ENCODE measurements around the gene RAB25.
A peak's percentile ranks its signal among the peaks of the same experiment; 100 is the strongest.

The RAB25 gene

DNA sequence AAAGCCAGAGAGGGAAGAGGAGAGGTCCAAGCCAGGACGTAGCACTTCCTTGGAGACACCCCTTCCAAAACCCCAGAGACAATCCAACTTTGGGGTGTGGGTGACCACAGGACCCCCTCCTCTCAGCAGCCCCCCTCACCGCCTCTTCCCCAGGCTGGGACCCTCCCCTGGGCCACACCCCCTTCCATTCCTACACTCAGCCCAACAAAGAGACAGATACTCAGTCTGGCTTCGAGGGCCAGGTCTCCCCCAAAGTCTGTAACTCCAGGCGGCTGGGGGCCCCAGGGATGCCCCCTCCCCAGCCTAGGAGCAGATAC lies 19.9 kb downstream of the RAB25 start:
- no peak for DNase-seq

- DNase-seq = no peak
Observed at GRCh38 chr1:156081180-156081916, 20.4 kb downstream of the RAB25 start.

DNA sequence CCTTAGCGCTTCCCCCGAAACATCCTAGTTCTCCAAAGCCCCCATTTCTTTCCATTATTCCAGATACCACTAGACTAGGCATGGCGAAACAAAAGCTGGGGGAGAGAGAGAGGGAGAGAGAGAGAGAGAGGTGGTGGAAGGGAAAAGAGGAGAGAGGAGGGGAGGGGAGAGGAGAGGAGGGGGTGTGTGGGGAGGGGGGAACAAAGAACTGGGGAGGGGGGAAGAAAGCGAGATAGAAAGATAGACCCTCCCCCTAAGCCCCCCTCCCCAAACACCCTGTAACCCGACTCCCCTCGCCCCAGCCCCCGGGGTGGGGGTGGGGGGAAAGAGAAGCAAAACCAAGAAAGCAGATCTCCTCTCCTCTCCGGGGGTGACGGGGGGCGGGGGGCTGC lies 21.0 kb downstream of the RAB25 start:
- no peak for DNase-seq

GRCh38 chr1:156082309-156083091 lies 21.5 kb downstream of the RAB25 start, which contains the start of gene MEX3A:
Gene MEX3A, minus strand, starts transcription at chr1:156082465. Its CDS starts 467 bp downstream, at chr1:156081998.
- peak; percentile 79 for DNase-seq

- DNase-seq = no peak
Observed at GRCh38 chr1:156083800-156084790, 23.1 kb downstream of the RAB25 start.

GRCh38 chr1:156086256-156086662 lies 25.3 kb downstream of the RAB25 start:
- no peak for DNase-seq

DNA sequence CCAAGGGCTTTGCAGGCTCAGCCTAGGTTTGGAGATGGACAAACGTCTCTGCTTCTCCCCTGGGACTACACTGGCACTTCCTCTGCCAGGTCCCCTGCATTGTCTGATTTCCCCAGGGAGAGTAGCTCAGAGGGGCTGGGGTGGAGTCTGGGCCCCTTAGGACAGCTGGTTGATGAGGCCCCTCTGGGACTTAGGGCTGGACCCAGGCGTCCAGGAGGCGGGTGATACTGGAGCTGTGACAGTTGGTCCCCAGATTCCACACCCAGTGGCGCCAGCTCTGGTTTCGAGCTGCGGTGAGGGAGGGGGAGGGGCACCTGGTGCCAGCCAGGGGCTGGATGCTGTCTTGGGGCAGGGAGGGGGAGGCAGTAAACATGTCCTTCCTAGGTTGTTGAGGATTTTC lies 28.7 kb downstream of the RAB25 start:
- peak; percentile 87 for DNase-seq

- no peak for DNase-seq
Observed at GRCh38 chr1:156090138-156090839, 29.3 kb downstream of the RAB25 start.

DNA sequence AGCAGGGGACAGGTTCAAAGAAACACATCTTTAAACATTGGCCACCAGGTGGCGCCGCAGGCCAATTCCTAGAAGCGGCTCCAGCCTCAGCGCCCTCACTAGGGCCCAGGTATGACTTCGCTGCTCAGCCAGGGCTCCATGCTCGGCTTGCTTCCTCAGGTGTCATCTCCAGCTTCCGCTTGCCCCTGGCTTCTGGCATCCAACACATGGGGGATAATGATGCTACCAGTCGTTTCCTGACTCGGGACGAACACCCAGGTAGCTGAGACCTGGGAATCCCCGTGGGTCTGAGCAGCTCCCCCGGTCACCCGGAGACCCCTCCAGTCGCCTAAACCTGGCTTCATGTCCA lies 29.9 kb downstream of the RAB25 start:
- peak; percentile 90 for DNase-seq

DNA sequence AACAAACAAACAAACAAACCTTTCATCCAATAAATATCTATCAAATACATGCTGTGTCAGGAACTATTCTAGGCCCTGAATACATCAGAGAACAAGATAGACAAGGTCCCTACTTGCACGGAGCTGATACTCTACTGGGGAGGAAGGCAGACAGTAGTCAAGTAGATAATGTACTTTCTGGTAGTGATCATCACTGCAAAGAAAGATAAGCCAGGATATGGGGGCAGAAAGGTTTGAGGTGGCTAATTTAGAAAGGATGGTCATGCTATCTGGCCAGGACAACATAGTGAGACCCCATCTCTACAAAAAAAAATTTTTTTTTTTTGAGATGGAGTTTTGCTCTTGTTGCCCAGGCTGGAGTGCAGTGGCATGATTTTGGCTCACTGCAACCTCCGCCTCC lies 30.6 kb downstream of the RAB25 start:
- DNase-seq = no peak

- no peak for DNase-seq
Observed at GRCh38 chr1:156095906-156096508, 35.0 kb downstream of the RAB25 start.

GRCh38 chr1:156096640-156097391 lies 35.9 kb downstream of the RAB25 start:
- peak; percentile 34 for DNase-seq

DNA sequence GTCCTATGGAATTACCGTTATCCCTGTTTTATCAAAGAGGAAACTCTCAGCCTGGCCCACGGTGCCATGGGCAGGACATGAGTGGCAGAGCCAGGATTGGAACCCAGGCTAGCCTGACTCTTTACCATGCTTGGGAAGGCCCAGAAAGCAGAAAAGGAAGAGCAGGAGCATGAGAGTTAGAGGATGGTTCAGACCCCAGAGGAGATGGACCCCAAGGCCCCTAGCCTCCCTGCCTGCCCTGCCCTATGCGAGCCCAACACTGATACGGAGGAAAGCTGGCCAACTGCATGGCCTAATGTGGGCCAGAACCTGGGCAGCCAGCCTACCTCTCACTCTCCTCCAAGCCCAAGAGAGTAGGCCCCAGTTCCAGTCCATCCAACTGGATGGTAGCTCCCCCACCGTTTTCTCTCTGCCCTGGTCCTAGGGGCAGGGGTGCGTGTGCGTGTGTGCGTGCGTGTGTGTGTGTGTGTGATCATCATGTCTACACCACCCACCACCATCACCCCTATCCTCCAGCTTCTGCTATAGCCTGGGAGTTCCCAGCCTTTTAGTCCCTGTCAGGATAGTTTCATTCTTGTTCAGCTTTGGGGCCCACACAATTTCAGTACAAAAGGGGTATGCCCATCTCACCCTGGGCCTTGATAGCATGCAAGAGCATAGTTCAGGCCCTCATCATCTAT lies 36.7 kb downstream of the RAB25 start:
- no peak for DNase-seq

DNA sequence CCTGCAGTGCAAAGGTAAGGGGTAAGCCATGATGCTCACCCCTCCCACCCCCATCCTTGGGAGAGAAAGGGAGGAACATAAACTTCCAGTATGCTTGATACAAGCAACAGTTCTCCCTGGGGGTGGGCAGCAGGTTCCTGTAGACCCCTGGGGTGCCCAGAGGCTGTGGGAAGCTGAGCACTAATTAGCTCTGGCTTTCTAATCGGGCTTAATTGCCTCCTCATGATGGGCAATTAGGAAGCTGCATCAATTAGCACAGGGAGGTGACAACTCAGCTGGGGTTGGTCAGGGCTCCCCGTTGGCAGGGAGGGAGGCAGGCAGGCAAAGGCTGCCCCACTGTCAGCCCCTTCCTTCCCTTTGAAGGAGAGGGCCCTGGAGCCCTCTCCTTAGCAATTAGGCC lies 37.8 kb downstream of the RAB25 start:
- DNase-seq = no peak

GRCh38 chr1:156099282-156099681 lies 38.3 kb downstream of the RAB25 start:
- no peak for DNase-seq

GRCh38 chr1:156100205-156100995 lies 39.4 kb downstream of the RAB25 start:
- no peak for DNase-seq

DNA sequence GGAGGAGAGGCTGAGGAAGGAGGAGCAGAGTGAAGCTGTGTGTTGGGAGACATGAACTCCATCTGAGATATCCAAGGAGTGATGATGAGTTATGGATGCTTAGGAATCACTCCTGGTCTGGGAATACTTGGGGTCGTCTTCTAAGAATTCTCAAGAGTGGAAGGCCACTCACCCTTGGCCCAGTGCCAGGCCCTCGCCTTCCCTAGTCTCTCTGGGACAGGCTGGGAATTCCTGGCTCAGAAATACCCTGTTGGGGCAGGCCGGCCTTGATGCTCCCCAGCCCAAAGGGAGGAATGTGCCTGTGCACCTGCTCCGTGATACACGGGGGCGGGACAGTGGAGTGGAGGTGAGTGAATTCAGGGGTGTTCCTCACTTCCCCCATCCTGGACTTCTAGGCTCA lies 40.9 kb downstream of the RAB25 start:
- no peak for DNase-seq

GRCh38 chr1:156102633-156103511 lies 41.9 kb downstream of the RAB25 start:
- no peak for DNase-seq

GRCh38 chr1:156103521-156103947 lies 42.6 kb downstream of the RAB25 start:
- DNase-seq = no peak
